Stimulated activated CD8-positive, alpha-beta memory T cell treated with anti-CD3 and anti-CD28 coated beads, Interleukin-4, amount 100 ng/mL, for 1 hour (primary cell): Measurements from ENCODE around the gene NEMP1.
A peak's percentile ranks its signal among the peaks of the same experiment; 100 is the strongest.
"Not testable (repeated sequence)": the region's sequence is repeated elsewhere in the genome, so short reads cannot be mapped to it uniquely, and the experiment has no call there.

Experiments used
- DNase-seq, 2 donors: peaks; one replicate each; pipeline ENCODE4 v3.0.0-alpha.2; 2020; ENCODE audit warnings: low read depth in 2 of 2, low spot score in 1 of 2

Gene NEMP1

DNA sequence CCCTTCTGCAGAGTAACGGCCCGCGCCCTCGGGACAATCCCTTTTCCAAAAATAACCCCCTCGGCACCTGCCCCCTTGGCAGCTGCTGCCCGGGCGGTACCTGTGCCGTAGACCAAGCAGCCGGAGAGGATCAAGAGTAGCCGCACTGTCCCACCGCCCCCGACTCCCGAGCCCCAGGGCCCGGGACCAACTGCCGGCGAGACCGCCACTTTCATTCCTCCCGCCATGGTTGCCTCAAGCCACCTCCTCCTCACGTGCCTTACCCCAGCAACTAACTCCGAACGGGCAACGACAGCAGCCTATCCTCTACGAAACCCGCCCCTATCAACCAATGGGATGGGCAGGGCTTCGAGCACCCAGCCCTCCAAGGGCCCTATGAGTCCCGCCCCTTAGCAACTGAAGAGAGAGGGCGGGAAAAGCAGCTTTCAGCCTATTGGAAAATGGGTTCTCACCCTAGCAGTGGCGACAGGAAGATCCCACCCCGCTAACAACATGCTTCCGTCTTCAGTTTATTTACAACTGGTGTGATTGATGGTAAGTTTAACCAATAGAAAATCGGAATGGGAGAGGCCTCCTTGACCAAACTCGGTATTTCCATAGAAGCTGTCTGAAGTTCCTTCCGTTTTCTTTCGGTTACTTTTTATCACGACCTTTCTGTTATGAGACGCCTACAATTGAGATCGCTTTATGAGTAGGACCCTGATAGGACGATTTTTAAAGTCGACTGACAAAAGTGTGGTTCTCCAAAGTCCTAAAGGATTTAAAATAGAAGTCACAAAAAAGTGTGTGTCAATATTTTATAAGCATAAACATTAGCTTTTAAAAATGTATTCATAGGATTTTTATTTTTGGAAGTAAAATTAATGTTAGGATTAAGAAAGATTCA lies at the start of gene NEMP1:
TSS of gene NEMP1 (minus strand) at position 273 of the 886 bp plus-strand sequence. CDS start at position 227, 46 bp downstream.
- DNase-seq, result peak; percentile 82 to 89

GRCh38 chr12:57127726-57128518 lies 49.3 kb upstream of the NEMP1 start, which contains the start of gene LRP1:
TSS of gene LRP1 (plus strand) at chr12:57128483. CDS start at chr12:57128965, 482 bp downstream.
- DNase-seq, result peak; percentile 50 to 57

DNA sequence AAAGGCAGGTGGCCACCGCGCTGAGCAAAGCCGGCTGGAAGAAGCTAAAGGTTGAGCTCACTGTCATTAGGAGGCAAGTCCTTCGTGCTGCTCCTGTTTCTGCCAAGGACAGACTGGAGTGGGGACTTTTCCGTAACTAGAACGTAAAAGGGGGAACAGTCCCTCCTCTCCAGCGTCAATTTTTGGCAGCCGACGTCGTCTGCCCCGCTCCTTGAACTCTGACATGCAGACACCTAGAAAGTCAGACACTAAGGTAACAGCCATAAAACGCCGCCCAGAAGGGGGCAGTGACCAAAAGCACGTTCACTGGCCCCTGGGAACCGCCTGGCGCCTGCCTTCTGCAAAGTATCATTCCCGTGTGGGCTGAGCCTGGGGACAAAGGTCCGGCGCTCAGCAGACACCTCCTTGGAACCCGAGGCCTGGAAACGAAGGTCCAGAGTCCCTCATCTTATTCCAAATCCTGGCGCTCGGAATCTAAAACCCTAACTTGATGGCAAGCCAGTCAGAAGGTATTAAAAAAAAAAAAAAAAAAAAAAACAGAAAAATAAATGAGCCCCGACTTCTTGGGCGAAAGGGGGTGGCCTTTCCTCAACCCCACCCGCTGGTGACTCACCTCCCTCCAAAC lies 48.6 kb upstream of the NEMP1 start:
- DNase-seq, result peak in 1 of 2 donors; percentile 29

- DNase-seq, result no peak
Measured at GRCh38 chr12:57126561-57126960, 48.0 kb upstream of the NEMP1 start.

- DNase-seq, result no peak
Measured at GRCh38 chr12:57126061-57126460, 47.5 kb upstream of the NEMP1 start.

GRCh38 chr12:57124261-57124877 lies 45.8 kb upstream of the NEMP1 start:
- DNase-seq, result peak; percentile 53 to 61

GRCh38 chr12:57123813-57124212 lies 45.2 kb upstream of the NEMP1 start:
- DNase-seq, result no peak

DNA sequence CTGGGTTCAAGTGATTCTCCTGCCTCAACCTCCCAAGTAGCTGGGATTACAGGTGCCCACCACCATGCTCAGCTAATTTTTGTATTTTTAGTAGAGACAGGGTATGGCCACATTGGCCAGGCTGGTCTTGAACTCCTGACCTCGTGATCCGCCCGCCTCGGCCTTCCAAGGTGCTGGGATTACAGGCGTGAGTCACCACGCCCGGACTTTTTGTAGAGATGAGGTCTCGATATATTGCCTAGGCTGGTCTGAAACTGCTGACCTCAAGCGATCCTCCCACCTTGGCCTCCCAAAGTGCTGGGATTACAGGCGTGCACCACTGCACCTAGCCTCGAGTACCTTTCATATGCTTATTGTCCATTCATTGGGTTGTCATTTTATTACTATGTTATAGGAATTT lies 42.1 kb upstream of the NEMP1 start:
- not testable (repeated sequence) for DNase-seq

DNA sequence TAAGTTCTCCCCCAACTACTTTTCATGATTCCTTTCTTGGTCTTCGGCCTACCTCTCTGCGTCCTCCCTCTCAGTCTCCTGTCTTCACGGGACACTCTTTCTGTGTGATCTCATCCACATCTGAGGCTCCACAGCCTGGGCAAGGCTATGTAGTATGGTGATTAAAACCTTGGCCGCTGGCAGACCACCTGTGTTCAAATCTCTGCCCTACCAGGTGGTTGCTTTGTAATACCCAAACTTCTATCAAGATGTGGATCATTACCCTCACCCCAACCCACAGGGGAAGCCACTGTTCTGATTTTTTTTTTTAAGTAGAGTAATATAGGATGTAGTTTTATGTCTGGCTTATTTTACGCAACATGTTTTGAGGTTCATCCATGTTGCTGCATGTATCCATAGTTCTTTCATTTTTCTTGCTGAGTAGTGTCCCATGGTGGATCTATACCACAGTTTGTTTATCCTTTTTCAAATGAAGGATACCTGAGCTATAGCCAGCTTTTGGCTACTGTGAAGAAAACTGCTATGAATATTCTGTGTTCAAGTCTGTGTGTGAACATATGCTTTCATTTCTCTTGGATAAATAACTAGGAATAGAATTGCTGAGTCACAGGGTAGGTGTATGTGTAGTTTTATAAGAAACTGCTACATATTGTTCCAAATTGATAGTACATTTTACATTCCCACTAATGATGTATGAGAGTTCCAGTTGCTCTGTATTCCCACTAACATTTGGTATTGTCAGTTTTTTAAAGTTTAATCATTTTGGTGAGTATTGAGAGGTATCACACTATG lies 40.9 kb upstream of the NEMP1 start:
- DNase-seq, result no peak

GRCh38 chr12:57118711-57119271 lies 40.2 kb upstream of the NEMP1 start:
- DNase-seq, result no peak

DNA sequence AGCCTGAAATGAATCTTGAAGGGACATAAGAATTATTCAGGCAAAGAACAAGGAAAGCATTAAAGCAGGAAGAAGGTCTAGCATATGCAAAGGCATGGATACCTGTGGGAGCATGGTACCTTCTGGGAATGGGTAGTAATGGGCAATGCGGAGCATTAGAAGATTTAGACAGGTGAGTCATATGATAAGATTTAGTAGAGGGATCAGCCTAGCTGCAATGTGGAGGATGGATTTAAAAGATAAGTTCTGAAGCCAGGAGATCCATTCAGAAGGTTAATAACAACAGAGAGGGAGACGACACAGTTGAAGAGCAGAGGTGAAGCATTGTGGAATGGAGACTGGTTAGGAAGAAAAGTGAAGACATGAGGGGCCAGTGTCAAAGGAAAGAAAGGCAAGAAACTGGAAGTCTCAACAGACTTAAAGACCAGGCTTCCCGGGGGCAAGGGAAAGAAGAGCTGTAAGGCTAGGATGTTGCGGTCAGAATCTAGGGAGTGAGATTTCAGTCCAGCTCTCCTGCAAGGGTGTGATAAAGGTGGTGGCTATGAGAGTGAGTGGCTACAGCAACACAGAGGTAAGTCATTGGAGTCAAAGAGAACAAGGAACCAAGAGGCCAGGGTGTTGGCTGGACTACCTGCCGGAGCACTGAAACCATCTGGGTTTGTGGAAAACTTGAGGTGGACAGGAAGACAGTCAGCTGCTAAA lies 38.1 kb upstream of the NEMP1 start:
- DNase-seq, result no peak

DNA sequence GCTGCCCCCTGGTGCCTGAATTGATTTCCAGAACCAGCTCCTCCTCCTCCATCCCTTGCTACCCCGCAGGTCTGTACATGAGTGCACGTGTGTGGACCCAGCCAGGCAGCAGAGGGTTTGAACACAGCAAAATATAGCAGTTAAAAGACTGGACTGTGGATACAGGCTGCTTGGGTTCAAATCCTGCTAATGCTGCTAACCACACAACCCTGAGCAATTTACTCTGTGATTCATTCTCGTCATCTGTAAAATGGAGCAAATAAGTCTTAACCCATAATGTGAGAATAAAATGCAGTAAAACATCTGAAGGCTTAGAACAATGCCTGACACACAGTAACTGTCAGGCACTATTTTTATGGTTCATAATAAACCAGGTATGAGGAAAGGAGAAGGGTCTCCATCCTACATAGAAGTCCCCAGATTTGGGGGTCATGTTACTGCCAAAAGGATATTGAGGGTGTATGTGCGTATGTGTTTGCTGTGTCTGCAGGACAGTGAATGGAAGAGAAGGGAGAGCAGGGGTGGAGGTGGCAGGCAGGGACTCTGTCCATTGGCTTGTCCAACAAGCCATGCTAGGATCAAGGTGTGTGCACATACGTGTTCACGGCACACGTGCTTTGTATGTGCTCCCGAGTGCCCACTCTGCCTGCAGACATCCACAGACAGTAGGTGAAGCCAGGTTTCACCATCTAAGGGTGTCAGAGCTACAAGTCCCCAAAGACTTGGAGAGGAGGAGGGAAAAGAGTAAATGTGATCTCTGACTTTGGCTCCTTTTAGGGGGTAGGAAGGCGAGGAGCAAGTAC lies 34.1 kb upstream of the NEMP1 start:
- DNase-seq, result peak in 1 of 2 donors; percentile 84

- DNase-seq, result peak in 1 of 2 donors; percentile 74
Measured at GRCh38 chr12:57111031-57111734, 32.6 kb upstream of the NEMP1 start, which contains the start of gene STAT6. TSS of gene STAT6 (minus strand) at chr12:57111362. CDS start at chr12:57108278, 3,084 bp downstream.

- no peak for DNase-seq
Measured at GRCh38 chr12:57110104-57111030, 31.8 kb upstream of the NEMP1 start.

GRCh38 chr12:57109207-57110103 lies 30.9 kb upstream of the NEMP1 start:
- no peak for DNase-seq
